ENCODE measurements around the gene ATG9B.

Gene ATG9B

DNA sequence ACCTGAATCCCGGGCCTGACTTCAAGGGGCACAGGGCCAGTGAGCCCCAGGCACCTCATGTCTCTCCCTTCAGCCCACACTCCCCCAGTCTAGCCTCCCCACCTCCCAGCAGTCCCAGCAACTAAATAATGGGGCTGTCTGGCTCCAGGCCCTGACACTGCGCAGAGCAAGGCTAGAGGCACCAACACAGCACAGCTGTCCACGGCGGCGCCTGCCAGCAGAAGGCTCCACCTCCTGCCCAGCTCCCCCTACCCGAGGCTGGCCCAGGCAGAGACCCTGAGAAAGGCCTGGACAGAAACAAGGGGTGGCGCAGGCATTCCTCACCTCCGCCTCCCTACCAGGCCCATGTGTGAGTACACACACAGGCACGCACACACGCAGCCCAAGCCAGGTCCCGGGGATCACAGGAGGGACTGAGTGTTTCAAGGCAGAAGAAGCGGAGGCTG is 52.2 kb downstream of the ATG9B start:
- H3K27ac ChIP-seq: no peak overlapping the region
- TF ChIP-seq, protein P1, sequence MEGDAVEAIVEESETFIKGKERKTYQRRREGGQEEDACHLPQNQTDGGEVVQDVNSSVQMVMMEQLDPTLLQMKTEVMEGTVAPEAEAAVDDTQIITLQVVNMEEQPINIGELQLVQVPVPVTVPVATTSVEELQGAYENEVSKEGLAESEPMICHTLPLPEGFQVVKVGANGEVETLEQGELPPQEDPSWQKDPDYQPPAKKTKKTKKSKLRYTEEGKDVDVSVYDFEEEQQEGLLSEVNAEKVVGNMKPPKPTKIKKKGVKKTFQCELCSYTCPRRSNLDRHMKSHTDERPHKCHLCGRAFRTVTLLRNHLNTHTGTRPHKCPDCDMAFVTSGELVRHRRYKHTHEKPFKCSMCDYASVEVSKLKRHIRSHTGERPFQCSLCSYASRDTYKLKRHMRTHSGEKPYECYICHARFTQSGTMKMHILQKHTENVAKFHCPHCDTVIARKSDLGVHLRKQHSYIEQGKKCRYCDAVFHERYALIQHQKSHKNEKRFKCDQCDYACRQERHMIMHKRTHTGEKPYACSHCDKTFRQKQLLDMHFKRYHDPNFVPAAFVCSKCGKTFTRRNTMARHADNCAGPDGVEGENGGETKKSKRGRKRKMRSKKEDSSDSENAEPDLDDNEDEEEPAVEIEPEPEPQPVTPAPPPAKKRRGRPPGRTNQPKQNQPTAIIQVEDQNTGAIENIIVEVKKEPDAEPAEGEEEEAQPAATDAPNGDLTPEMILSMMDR (conservative IDR thresholded peaks at IDR 0.05): no peak

DNA sequence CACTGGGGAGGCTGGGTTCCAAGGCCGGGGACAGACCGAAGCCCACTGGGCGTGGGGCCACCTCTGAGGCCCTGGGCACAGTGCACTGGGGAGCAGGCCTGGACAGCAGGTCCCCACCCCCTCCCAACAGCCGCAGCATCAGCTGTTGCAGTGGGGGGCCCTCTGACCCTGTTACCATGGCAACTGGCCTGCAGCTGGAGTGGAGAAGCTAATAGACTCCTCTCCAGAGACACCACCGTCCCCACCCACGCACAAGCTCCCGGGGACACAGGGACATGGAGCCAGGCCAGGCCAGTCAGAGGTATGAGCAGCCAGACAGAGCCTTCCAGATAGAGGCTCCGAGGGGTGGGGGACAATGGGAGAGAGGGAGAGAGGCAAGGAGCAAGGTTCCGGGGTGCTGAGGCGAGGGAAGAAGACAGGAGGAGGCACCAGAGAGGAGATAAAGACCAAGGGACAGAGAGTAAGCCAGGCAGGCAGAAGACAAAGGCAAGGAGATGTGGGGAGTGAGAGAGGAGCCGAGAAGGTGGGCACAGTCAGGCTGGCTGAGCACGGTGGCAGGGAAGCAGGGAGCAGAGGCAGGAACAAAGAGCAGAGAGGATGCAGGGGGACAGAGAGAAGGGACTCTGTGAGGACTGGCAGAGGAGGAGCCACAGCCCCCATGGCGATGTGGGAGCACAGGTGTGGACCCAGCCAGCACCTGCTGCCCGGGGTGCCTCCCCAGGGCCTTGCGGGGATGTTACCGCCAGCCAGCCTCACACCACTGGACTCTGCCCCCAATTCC is 52.9 kb downstream of the ATG9B start:
- TF ChIP-seq, protein P1 (conservative IDR thresholded peaks at IDR 0.05): no peak
- H3K27ac ChIP-seq: no peak overlapping the region; the same call in 1 of the 2 replicates

DNA sequence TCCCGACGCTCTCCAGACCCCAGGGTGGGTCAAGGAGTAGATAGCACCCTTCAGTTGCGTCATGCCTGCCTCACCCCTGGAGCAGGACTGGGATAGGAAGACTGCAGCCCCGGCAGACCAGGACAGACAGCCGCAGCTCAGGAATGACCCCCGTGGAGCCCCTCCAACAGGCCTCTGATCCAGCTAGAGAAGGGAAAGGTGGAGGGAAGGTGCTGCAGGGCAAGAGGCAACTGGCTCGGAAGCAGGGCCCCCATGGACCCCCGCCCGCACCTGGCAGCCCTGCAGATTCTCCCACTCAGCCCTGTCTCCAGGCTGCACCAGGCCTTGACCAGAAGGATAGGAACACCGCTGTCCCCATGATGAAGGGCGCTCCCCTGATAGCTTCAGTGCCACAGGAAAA is 53.9 kb downstream of the ATG9B start:
- no peak overlapping the region; the same call in 1 of the 2 replicates for H3K27ac ChIP-seq
- TF ChIP-seq, protein P1 (conservative IDR thresholded peaks at IDR 0.05): no peak

DNA sequence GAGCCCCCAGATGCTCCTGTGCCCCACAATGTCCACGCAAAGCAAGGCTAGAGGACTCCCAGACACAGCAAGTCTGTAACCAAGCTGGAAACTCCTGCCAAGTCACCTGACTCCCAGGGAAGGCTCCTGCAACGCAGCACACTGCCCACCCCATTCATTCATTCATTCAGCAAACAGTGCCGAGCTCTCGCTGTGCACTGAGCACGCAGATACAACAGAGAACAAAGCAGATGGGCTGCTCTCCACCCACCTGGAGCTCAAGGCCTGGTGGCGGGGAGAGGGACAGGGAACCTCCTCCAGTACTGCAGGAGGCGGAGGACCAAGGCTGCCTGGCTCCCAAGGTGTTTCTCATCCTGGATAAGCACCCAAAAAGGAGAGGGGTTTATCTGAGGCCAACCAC is 54.8 kb downstream of the ATG9B start:
- peak overlapping the region; percentile 80; the same call in 1 of the 2 replicates for H3K27ac ChIP-seq
- TF ChIP-seq, protein P1 (conservative IDR thresholded peaks at IDR 0.05): no peak

DNA sequence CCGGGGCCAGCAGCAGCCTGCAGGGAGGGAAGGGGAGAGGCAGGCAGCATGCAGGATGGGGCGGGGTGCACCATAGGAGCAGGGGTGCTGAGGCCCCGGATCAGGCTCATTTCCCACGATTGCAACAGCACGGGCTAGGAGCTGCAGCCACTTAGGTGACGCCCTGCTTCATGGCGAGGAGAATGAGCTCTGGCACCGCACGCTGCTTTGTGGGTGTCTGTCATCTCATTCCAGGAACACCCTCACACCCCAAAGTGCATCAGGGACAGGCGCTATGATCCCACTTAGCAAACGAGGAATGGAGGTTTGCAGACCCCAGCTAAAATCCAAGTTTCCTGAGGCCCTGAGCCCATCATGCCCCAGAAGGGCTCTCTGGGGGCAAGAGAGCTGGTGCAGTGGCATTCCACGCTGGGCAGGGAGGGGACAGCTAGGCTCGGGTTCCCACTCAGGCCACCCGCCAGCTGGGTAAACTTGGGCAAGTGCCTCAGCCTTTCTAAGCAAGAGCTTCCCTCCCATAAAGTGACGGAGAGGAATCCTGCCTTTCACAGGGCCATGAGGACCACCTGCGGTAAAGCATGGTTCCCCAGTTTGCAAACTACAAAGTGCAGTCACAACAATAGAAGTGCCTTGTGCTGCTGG is 55.4 kb downstream of the ATG9B start:
- peak overlapping the region; percentile 80 for H3K27ac ChIP-seq

DNA sequence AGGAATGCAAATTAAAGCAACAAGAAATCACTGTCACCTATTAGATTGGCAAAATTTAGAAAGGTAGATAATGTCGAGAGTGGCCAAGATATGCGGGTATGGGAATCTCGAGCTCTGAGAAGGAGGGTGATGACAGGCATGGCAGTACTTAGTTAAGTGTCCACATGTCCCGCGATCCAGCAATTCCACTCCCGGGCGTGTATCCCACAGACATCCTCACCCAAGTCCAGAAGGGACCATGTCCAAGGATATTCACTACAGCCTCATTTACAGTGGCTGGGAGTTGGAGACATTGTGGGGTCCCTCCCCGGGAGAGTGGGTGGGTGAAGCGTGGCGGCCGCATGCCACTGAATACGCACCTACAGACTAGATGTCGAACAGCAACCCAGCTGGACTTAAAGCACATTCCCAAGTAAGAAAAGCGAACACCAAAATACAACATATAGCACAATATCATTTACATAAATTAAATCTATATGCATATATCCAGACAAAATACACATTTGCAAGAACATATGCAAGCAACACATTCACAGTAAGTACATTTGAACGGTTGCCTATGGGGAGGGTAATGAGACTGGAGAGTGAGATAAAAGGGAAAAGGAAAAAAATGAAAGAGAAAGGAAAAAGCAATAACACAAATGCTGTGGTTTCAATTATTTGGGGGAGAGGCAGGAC is 56.1 kb downstream of the ATG9B start:
- TF ChIP-seq, protein P1 (conservative IDR thresholded peaks at IDR 0.05): no peak
- H3K27ac ChIP-seq: peak overlapping the region; percentile 80

More for the DNA sequence above, 55.4 kb downstream of the ATG9B start:
- TF ChIP-seq, protein P1 (conservative IDR thresholded peaks at IDR 0.05): no peak

DNA sequence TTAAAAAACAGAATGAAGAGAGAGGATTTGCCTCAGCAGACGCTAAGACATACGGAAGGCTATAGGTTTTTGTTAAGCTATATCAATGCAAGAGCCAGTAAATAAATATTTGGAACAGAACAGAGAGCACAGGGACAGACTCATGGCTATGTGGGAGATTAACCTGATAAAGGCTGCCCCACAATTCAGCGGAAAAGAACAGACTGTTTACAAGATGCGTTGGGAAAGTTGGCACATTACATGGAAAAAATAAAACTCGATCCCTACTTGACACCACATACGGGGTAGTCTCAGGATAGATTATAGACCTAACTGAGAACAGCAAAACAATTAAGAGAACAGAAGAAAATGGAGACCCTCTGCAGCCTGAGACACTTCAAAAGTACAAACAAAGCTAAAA is 56.9 kb downstream of the ATG9B start:
- H3K27ac ChIP-seq: peak overlapping the region; percentile 80
- TF ChIP-seq, protein P1 (conservative IDR thresholded peaks at IDR 0.05): no peak
